NCI-H510A treated with DMSO at 0.1 percent for 48 hours (cell line): ENCODE results near the gene KCNF1.

Experiments used
- DNase-seq: peaks from one replicate; lab custom pipeline; 2025; lab: John Stamatoyannopoulos, UW

KCNF1 gene

DNA sequence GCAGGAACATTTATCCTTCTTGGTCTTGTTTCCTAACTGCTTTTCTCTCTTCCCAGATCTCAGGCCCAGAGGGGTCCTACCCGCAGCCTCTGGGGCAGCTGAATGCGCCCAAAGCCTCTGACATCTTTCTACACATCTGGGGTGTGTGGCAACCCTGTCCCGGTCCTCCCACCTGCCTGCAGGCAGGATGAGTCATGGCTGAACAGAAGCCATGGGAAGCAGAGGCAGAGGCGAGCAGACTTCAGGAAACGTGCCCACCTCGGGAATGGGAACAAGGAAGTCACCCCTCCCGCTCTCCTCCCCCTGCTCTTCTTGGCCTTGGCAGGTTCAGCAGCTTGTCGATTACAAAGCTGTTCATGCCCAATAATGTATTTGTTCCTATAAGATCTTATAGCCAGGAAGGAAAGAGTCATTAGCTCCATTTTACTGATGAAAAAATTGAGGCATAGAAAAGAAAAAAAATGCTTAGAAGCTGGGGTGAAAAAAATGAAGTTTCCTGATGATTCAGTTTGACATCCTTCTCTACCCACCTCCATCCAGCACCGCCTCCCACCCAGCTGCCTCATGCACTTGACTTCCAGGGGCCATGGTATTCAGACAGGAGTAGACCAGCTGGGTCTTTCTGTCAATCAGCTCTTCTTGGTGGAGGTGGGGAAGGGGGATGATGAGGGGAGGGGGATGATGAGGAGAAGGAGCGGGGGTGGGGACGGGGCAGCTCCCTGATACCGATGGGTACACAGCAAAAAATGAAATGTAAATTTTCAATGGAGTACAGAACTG, 10.4 kb upstream of the KCNF1 start:
- DNase-seq, result peak; percentile 63

DNA sequence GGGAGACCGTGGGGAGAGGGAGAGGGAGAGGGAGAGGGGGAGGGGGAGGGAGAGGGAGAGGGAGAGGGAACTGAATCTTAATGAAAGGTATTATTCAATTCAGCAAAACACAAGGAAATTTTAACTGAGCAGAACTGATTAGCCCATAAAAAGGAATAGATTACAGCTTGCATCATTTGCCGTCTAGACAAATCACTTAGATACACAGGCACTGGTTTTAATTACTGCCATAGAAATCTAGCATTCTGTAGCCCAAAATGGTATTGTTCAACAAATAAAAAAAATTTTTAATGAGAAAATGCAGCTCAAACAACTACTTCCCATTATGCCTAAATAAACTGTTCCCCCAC, 7.9 kb upstream of the KCNF1 start:
- no peak for DNase-seq

- no peak for DNase-seq
These were observed 7.3 kb upstream of the KCNF1 start for GRCh38 chr2:10904455-10904854.

- DNase-seq, result no peak
These were observed 6.5 kb upstream of the KCNF1 start for GRCh38 chr2:10905006-10905861.

DNA sequence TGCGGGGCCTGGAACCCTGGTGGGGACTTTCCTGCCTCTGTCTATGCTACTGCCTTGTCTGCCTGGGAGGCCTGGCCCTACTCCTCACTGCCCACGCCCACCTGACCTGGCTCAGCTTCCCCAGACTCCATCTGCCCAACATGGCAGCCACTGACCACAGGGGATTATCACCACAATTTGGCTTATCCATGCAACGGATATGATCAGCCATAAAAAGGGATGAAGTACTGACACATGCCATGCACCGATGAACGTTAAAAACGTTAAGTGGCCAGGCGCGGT, 5.9 kb upstream of the KCNF1 start:
- DNase-seq, result no peak

- DNase-seq, result peak; percentile 38
These were observed 4.7 kb upstream of the KCNF1 start for GRCh38 chr2:10906926-10907625.

- no peak for DNase-seq
These were observed 3.5 kb upstream of the KCNF1 start for GRCh38 chr2:10908195-10908594.

DNA sequence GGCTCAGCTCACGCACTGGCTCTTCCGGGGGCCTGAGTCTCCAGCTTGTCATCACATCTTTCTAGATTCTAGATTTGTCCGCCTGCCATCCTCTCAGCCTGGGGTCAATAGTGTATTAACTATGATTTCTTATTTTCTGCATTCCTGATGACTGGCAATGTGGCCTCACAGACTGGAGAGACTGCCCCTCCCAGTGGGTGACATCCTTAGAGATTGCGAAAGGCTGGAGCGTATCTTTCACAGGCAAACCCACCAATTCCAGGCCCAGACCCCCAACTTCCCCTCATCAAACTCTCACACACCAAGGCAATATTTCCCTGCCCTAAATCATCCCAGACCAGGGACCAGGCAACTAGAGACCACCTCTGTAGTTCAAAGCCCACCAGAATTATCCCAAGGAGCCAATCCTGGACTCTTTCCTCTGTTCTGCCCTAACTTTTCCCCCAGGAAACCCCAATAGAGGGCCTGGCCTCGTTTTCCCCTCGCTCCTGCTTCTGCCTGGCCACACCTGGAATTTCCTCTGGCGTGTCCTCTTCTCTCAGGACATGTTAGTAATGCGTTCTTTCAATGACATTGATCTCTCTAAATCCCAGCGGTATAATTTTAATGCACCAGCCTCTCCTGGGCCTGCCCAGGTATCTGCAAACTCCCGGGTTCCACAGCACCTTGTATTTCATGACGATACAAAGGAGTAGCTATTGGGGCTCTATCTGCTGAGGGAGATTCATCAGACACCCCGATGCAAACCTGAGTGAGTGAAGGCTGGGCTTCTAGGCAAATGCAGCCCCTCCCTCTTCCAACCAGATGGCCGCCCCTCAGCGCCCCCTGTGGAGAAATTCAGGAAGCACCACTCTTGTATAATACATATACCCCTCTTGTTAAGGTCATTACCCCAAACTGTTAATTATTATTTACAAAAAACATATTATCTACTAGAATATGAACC, 2.4 kb upstream of the KCNF1 start:
- peak; percentile 85 for DNase-seq

GRCh38 chr2:10909996-10910341, 1.8 kb upstream of the KCNF1 start:
- peak; percentile 80 for DNase-seq

- no peak for DNase-seq
These were observed 1.1 kb upstream of the KCNF1 start for GRCh38 chr2:10910625-10911024.

DNA sequence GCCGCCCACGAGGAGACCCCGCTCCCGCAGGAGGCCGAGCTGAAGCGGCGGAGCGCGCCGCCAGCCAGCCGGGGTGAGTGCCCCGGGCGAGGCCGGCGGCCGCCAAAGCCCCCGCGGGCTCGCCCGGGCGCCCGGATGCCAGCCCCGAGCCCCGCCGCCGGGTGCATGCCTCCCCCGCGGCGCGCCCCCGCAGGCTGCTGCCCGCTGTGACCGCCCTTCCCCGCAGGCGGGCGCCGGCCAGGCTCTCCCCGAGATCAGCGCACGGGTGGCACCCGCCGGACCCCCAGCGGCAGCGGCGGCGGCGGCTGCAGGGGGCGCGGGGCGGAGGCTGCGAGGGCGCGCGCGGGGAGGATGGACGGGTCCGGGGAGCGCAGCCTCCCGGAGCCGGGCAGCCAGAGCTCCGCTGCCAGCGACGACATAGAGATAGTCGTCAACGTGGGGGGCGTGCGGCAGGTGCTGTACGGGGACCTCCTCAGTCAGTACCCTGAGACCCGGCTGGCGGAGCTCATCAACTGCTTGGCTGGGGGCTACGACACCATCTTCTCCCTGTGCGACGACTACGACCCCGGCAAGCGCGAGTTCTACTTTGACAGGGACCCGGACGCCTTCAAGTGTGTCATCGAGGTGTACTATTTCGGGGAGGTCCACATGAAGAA, 470 bp downstream of the KCNF1 start:
- DNase-seq, result no peak

DNA sequence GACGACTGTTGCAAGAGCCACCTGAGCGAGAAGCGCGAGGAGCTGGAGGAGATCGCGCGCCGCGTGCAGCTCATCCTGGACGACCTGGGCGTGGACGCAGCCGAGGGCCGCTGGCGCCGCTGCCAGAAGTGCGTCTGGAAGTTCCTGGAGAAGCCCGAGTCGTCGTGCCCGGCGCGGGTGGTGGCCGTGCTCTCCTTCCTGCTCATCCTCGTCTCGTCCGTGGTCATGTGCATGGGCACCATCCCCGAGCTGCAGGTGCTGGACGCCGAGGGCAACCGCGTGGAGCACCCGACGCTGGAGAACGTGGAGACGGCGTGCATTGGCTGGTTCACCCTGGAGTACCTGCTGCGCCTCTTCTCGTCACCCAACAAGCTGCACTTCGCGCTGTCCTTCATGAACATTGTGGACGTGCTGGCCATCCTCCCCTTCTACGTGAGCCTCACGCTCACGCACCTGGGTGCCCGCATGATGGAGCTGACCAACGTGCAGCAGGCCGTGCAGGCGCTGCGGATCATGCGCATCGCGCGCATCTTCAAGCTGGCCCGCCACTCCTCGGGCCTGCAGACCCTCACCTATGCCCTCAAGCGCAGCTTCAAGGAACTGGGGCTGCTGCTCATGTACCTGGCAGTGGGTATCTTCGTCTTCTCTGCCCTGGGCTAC, 1.2 kb downstream of the KCNF1 start:
- peak; percentile 40 for DNase-seq

GRCh38 chr2:10913501-10914271, 2.0 kb downstream of the KCNF1 start:
- DNase-seq, result peak; percentile 39

- DNase-seq, result peak; percentile 41
These were observed 2.5 kb downstream of the KCNF1 start for GRCh38 chr2:10914272-10914693.

DNA sequence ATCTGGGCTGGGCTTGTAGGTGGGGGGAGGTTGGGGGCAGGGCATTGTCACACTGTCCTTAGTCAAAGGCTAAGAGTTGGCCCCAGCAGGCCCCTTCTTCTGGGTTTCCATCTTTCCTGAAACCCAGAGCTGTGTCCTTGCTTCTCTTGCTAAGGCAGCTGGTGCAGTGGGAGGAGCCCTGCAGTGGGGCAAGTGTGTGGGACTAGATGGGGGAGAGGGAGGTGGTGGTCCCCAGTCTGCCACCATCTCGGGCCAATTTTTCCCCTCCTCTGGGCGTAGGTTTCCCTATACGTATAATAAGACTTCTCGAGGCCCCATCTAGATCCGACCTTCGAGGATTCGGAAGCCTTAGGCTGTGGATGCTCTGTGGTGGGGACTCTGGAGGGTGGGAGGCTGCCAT, 3.5 kb downstream of the KCNF1 start:
- DNase-seq, result no peak

DNA sequence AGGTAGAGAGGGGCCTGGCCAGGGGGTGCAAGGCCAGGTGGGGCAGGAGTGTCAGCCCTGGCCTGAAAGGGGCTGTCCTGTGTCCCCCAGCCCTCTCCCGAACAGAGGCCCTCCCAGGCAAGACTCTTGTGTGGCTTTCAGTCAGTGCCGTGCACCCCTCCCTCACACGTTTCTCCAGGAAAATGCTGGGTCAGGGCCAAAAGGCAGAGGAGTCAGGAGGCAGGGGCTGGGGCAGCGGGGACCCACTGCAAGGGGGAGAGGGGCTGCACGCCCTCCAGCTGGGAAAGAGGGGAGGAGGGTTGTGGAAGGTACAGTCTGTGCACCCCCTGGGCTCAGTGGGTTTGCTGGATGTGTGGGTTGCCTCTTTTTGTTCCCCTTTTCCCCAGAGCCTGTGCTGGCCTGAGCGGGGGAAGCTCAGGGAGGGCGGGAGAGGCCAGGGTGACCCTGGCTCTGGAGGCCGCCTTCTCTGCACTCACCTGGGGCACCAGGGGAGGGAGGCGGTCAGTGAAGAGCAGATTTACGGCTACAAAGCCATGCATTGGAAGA, 4.1 kb downstream of the KCNF1 start:
- no peak for DNase-seq

GRCh38 chr2:10916953-10917352, 5.2 kb downstream of the KCNF1 start:
- DNase-seq, result no peak

GRCh38 chr2:10917927-10918326, 6.2 kb downstream of the KCNF1 start:
- no peak for DNase-seq

DNA sequence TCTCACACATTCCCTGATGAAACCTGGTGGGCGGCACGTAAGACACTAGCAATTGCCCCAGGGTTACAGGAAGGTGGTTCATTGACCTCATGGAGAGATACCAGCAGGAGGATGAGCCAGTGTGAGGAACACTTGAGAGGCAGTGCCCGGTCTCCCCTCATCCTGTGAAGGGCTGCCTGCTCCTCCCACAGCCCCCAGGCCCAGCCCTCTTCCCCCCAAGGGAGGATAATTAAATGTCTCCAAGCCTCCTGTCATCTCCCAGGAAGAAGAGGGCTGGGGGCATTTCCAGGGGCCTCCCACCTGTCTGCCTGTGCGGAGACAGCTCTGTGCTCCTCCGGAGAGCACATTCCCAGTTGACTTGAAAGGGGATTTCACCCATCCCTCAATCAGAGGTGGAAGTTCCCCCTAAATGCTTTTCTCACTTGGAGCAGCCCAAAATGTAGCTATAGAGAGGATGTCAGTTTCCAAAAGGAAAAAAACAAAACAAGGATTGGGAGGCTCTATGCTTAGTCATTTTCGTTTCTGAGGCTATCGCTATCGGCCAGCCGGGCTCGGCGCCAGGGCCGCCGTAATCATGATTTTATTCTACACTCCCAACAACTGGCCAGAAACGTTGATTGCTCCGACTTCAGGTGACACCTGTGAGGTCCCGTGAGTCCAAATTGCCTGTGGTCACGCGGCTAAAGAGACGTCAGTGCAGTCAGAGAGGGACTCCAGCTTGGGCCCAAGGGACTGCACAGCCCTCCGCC, 7.1 kb downstream of the KCNF1 start:
- peak; percentile 47 for DNase-seq
